ENCODE data around the gene GKN2. TPM values are rescaled to one million over a fixed set of nuclear protein-coding genes. Genes with fewer than 3 reads are reported as not detected.

Gene GKN2
- total RNA-seq, 2 experiments from 2014 or later: not detected

- intact Hi-C loops (cut with micrococcal nuclease; ENCODE audit: unreplicated experiment): loop anchor here (1.0 to 10.0 kb wide), 5 partner anchors 69 to 544 kb away; partner anchors contain the start of genes APLF, FBXO48 and PLEK
- peak overlapping the region; percentile 93 for H3K27ac ChIP-seq (ENCODE audit: low read depth, low read length, poor library complexity, severe bottlenecking)
- POLR2A ChIA-PET: interaction anchor here (0.5 to 2.7 kb wide), 33 partner anchors 10 to 933 kb away, joined by 3 to 20 read pairs (median 6); partner anchors contain the start of genes APLF, ARHGAP25 and FBXO48
Observed at GRCh38 chr2:68908392-68908970, 44.2 kb downstream of the GKN2 start.

DNA sequence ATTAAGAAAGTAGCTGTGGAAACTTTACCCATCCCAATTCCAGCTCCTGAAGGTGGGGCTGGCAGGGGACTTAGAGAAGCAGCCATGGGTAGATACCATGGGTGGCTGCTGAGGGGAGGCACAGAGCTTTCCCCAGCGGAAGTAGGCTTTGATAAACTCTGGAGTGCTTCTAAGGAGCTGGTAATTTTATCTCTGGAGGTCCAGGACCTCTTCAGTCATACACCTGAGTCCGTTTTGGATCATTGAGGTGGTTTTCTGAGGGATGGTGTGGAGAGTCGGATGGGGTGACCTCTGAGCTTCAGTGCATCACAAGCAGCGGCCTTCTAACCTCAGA is 44.8 kb downstream of the GKN2 start:
- Histone ChIP-seq H3K4me1 (ENCODE audit: insufficient read depth, low read length, poor library complexity, severe bottlenecking) (peaks cover 35% of the 10 kb centered on the region), H3K9me3 (ENCODE audit: low read length) (peaks cover 36% of the 10 kb centered on the region), H3K9me2 (ENCODE audit: insufficient read depth, low read length) (no peaks in the 10 kb centered on the region), H3K4me3 (ENCODE audit: low read depth, low read length, poor library complexity, severe bottlenecking) (peak overlapping the region; percentile 47), H3K4me2 (ENCODE audit: low read length) (peak overlapping the region; percentile 79), H3K79me2 (ENCODE audit: insufficient read depth, low read depth, low read length) (no peaks in the 10 kb centered on the region), H2AFZ (ENCODE audit: low read length) (peak overlapping the region; percentile 74), H4K20me1 (ENCODE audit: insufficient read depth, low read length) (no peaks in the 10 kb centered on the region), H3K27ac (ENCODE audit: low read depth, low read length, poor library complexity, severe bottlenecking) (peak overlapping the region; percentile 93), H3K36me3 (ENCODE audit: insufficient read depth, low read length) (peaks cover 10% of the 10 kb centered on the region; the same call in 1 of the 2 replicates)
- intact Hi-C loops (cut with micrococcal nuclease; ENCODE audit: unreplicated experiment): loop anchor here (1.0 to 10.0 kb wide), 5 partner anchors 69 to 543 kb away; partner anchors contain the start of genes APLF, FBXO48 and PLEK
- DNase-seq (ENCODE audit: low spot score): peak; percentile 61
- ChIA-PET POLR2A (interaction anchor here (0.5 to 2.7 kb wide), 39 partner anchors 10 to 933 kb away, joined by 3 to 20 read pairs (median 5); partner anchors contain the start of genes APLF, ARHGAP25 and FBXO48), CTCF (ENCODE audit: unreplicated experiment) (interaction anchor here (0.6 to 2.2 kb wide), 17 partner anchors 9 to 443 kb away, joined by 3 to 11 read pairs (median 3); partner anchors contain the start of gene ARHGAP25)
- BruUV-seq (replicated peaks): TSS peak; percentile 84
- TF ChIP-seq CTCF (conservative IDR thresholded peaks at IDR 0.05; ENCODE audit: low read length) (no peak), EZH2phosphoT487 (IDR thresholded peaks at IDR 0.05; ENCODE audit: borderline replicate concordance, low read depth, low read length) (no peak)

More at GRCh38 chr2:68908392-68908970, 44.2 kb downstream of the GKN2 start:
- Histone ChIP-seq H3K9me2 (ENCODE audit: insufficient read depth, low read length) (no peaks in the 10 kb centered on the region), H3K4me2 (ENCODE audit: low read length) (peak overlapping the region; percentile 79), H2AFZ (ENCODE audit: low read length) (peak overlapping the region; percentile 74), H3K4me3 (ENCODE audit: low read depth, low read length, poor library complexity, severe bottlenecking) (peak overlapping the region; percentile 47), H4K20me1 (ENCODE audit: insufficient read depth, low read length) (no peaks in the 10 kb centered on the region), H3K79me2 (ENCODE audit: insufficient read depth, low read depth, low read length) (no peaks in the 10 kb centered on the region), H3K9me3 (ENCODE audit: low read length) (peaks cover 36% of the 10 kb centered on the region), H3K36me3 (ENCODE audit: insufficient read depth, low read length) (peaks cover 10% of the 10 kb centered on the region; the same call in 1 of the 2 replicates), H3K4me1 (ENCODE audit: insufficient read depth, low read length, poor library complexity, severe bottlenecking) (peaks cover 36% of the 10 kb centered on the region)
- peak; percentile 98 for DNase-seq (ENCODE audit: low spot score)
- BruUV-seq (replicated peaks): no TSS peak
- TF ChIP-seq EZH2phosphoT487 (IDR thresholded peaks at IDR 0.05; ENCODE audit: borderline replicate concordance, low read depth, low read length): no peak
- no peak for TF ChIP-seq CTCF (conservative IDR thresholded peaks at IDR 0.05; ENCODE audit: low read length)
- CTCF ChIA-PET (ENCODE audit: unreplicated experiment): interaction anchor here (0.6 to 2.2 kb wide), 17 partner anchors 10 to 443 kb away, joined by 3 to 11 read pairs (median 3); partner anchors contain the start of gene ARHGAP25
